Stomach smooth muscle (tissue), 2 donors: ENCODE measurements around the gene TMEM109.

Experiments used
- H3K27ac ChIP-seq: one replicate; pipeline ENCODE4 v1.7.0; 2013; ENCODE audit warnings: mild to moderate bottlenecking, low read length, inconsistent platforms
- H3K27me3 ChIP-seq, 2 donors: one replicate each; pipeline ENCODE4 v1.7.0; 2013; ENCODE audit warnings: low read length in 2 of 2; ENCODE audit not compliant: insufficient read depth in 2 of 2, control insufficient read depth in 1 of 2
- H3K36me3 ChIP-seq, 2 donors: one replicate each; pipeline ENCODE4 v1.7.0; 2013; ENCODE audit warnings: low read length in 2 of 2; ENCODE audit not compliant: control insufficient read depth in 2 of 2, insufficient read depth in 2 of 2
- H3K4me1 ChIP-seq: one replicate; pipeline ENCODE4 v1.7.0; 2013; ENCODE audit warnings: low read length; ENCODE audit not compliant: control insufficient read depth, insufficient read depth
- H3K4me3 ChIP-seq, 2 donors: one replicate each; pipeline ENCODE4 v1.7.0; 2013; ENCODE audit warnings: low read length in 2 of 2
- H3K9ac ChIP-seq, 2 donors: one replicate each; pipeline ENCODE4 v1.7.0; 2013; ENCODE audit warnings: low read length in 2 of 2, mild to moderate bottlenecking in 1 of 2
- H3K9me3 ChIP-seq, 2 donors: one replicate each; pipeline ENCODE4 v1.7.0; 2013; ENCODE audit warnings: low read length in 2 of 2; ENCODE audit not compliant: control insufficient read depth in 2 of 2
- donor health status: healthy.
- donor health status: Pancreatic carcinoma.

TMEM109 gene

GRCh38 chr11:60944490-60945294 lies 30.7 kb downstream of the TMEM109 start:
- H3K9ac ChIP-seq: no peak overlapping the region
- H3K4me3 ChIP-seq: no peak overlapping the region
- H3K27ac ChIP-seq: no peak overlapping the region
- H3K27me3 ChIP-seq: no peaks in the 10 kb centered on the region
- H3K9me3 ChIP-seq: no peaks in the 10 kb centered on the region
- H3K36me3 ChIP-seq: peaks cover 3 to 22% of the 10 kb centered on the region in 2 donors
- H3K4me1 ChIP-seq: peaks cover 3% of the 10 kb centered on the region

- peaks cover 3 to 22% of the 10 kb centered on the region in 2 donors for H3K36me3 ChIP-seq
- no peaks in the 10 kb centered on the region for H3K9me3 ChIP-seq
- H3K27me3 ChIP-seq: no peaks in the 10 kb centered on the region
- no peak overlapping the region for H3K9ac ChIP-seq
- peaks cover 7% of the 10 kb centered on the region for H3K4me1 ChIP-seq
- H3K27ac ChIP-seq: no peak overlapping the region
- no peak overlapping the region for H3K4me3 ChIP-seq
These were observed 31.3 kb downstream of the TMEM109 start for GRCh38 chr11:60945295-60945667.

- Histone ChIP-seq H3K4me1 (peaks cover 16% of the 10 kb centered on the region), H3K27ac (no peak overlapping the region), H3K36me3 (peaks cover 3 to 17% of the 10 kb centered on the region in 2 donors), H3K9me3 (no peaks in the 10 kb centered on the region), H3K4me3 (no peak overlapping the region), H3K27me3 (no peaks in the 10 kb centered on the region), H3K9ac (no peak overlapping the region)
These were observed 32.8 kb downstream of the TMEM109 start for GRCh38 chr11:60946601-60947264.

- Histone ChIP-seq H3K9me3 (no peaks in the 10 kb centered on the region), H3K4me1 (peaks cover 23% of the 10 kb centered on the region), H3K27ac (no peak overlapping the region), H3K36me3 (peaks cover 3 to 13% of the 10 kb centered on the region in 2 donors), H3K27me3 (no peaks in the 10 kb centered on the region), H3K9ac (no peak overlapping the region), H3K4me3 (no peak overlapping the region)
These were observed 33.7 kb downstream of the TMEM109 start for GRCh38 chr11:60947700-60948099.

GRCh38 chr11:60948250-60948649 lies 34.3 kb downstream of the TMEM109 start:
- no peaks in the 10 kb centered on the region for H3K27me3 ChIP-seq

GRCh38 chr11:60950024-60950423 lies 36.1 kb downstream of the TMEM109 start:
- H3K9me3 ChIP-seq: no peaks in the 10 kb centered on the region
- H3K27me3 ChIP-seq: no peaks in the 10 kb centered on the region
- H3K9ac ChIP-seq: no peak overlapping the region
- H3K4me3 ChIP-seq: peak overlapping the region in 1 of 2 donors; percentile 74
- no peak overlapping the region for H3K27ac ChIP-seq
- H3K4me1 ChIP-seq: peaks cover 24% of the 10 kb centered on the region
- peaks cover 3 to 6% of the 10 kb centered on the region in 2 donors for H3K36me3 ChIP-seq

More at GRCh38 chr11:60948250-60948649, 34.3 kb downstream of the TMEM109 start:
- H3K9ac ChIP-seq: no peak overlapping the region
- H3K36me3 ChIP-seq: peaks cover 3 to 11% of the 10 kb centered on the region in 2 donors
- H3K27ac ChIP-seq: no peak overlapping the region
- H3K4me3 ChIP-seq: no peak overlapping the region
- no peaks in the 10 kb centered on the region for H3K9me3 ChIP-seq
- peaks cover 24% of the 10 kb centered on the region for H3K4me1 ChIP-seq

- H3K27me3 ChIP-seq: no peaks in the 10 kb centered on the region
- peaks cover 0 to 5% of the 10 kb centered on the region in 2 donors for H3K36me3 ChIP-seq
- peak overlapping the region; percentile 68 to 74 for H3K4me3 ChIP-seq
- no peak overlapping the region for H3K27ac ChIP-seq
- no peaks in the 10 kb centered on the region for H3K9me3 ChIP-seq
- peak overlapping the region in 1 of 2 donors; percentile 61 for H3K9ac ChIP-seq
- peaks cover 24% of the 10 kb centered on the region for H3K4me1 ChIP-seq
These were observed 37.1 kb downstream of the TMEM109 start for GRCh38 chr11:60950933-60951605.

GRCh38 chr11:60951606-60951903 lies 37.6 kb downstream of the TMEM109 start:
- no peaks in the 10 kb centered on the region for H3K9me3 ChIP-seq
- peak overlapping the region; percentile 61 to 62 for H3K9ac ChIP-seq
- peaks cover 0 to under 1% of the 10 kb centered on the region in 2 donors for H3K36me3 ChIP-seq
- H3K27ac ChIP-seq: peak overlapping the region; percentile 70
- H3K27me3 ChIP-seq: no peaks in the 10 kb centered on the region
- peak overlapping the region; percentile 68 to 74 for H3K4me3 ChIP-seq
- H3K4me1 ChIP-seq: peaks cover 24% of the 10 kb centered on the region

GRCh38 chr11:60951904-60952741 lies 38.2 kb downstream of the TMEM109 start, which contains the start of gene SLC15A3:
TSS of gene SLC15A3 (minus strand) at chr11:60952176. CDS start at chr11:60951551, 625 bp downstream.
- Histone ChIP-seq H3K9me3 (no peaks in the 10 kb centered on the region), H3K27ac (peak within 1 kb of the TSS; percentile 70), H3K36me3 (no peaks in the 10 kb centered on the region), H3K4me1 (peaks cover 24% of the 10 kb centered on the region), H3K4me3 (peak within 1 kb of the TSS; percentile 68 to 74), H3K27me3 (no peaks in the 10 kb centered on the region), H3K9ac (peak within 1 kb of the TSS; percentile 61 to 62)

GRCh38 chr11:60952742-60953170 lies 38.8 kb downstream of the TMEM109 start:
- H3K36me3 ChIP-seq: no peaks in the 10 kb centered on the region
- peak overlapping the region; percentile 68 to 74 for H3K4me3 ChIP-seq
- peaks cover 28% of the 10 kb centered on the region for H3K4me1 ChIP-seq
- peak overlapping the region; percentile 61 to 62 for H3K9ac ChIP-seq
- H3K9me3 ChIP-seq: no peaks in the 10 kb centered on the region
- peak overlapping the region; percentile 70 for H3K27ac ChIP-seq
- no peaks in the 10 kb centered on the region for H3K27me3 ChIP-seq
